B cell (primary cell): Measurements from ENCODE around the gene CBLN3. TPM values are rescaled to one million over a fixed set of nuclear protein-coding genes. Genes with fewer than 3 reads are reported as not detected.

Source experiments
- ATAC-seq: fragments of 200-7000 bp; cut with Tn5 transposase; one replicate; pipeline ENCODE4 v1.10.0; 2021; ENCODE audit warnings: low read depth, mild to moderate bottlenecking, moderate number of reproducible peaks, moderate library complexity
- CTCF ChIA-PET: fragments of 350-600 bp; sonication (Branson Sonifier 250); formaldehyde crosslinking; loops from one replicate; lab custom pipeline; 2021; ENCODE audit warnings: antibody characterized with exemption, inconsistent platforms; lab: Charles Lee
- POLR2A ChIA-PET: fragments of 350-600 bp; sonication (Branson Sonifier 250); formaldehyde crosslinking; loops from one replicate; lab custom pipeline; 2021; ENCODE audit warnings: antibody characterized with exemption; lab: Charles Lee
- DNase-seq: peaks from one replicate; pipeline ENCODE4 v3.0.0; 2013
- H2AFZ ChIP-seq: 2 replicates; pipeline ENCODE4 v1.6.1; 2012; ENCODE audit warnings: mild to moderate bottlenecking, low read depth, low read length; ENCODE audit not compliant: insufficient read depth, poor library complexity, severe bottlenecking
- H3K27ac ChIP-seq, 2 donors: 1 replicate in 1 of 2; 2 replicates in 1 of 2; pipeline ENCODE4 v1.5.1; 2012 to 2013; ENCODE audit warnings: low read length in 2 of 2, mild to moderate bottlenecking in 2 of 2, moderate library complexity in 1 of 2
- H3K27me3 ChIP-seq, 4 experiments: fragments of 200-600 bp in 1 of 4; sonication (generic) in 1 of 4; replicated peaks in 1 of 4; 1 replicate in 2 of 4; 2 replicates in 2 of 4; pipeline versions ENCODE4 v1.6.1 to v1.7.0; 2013 to 2016; ENCODE audit warnings: low read length in 3 of 4, mild to moderate bottlenecking in 2 of 4, mixed read lengths in 1 of 4, moderate library complexity in 1 of 4; ENCODE audit not compliant: insufficient read depth in 4 of 4, control insufficient read depth in 3 of 4; ENCODE audit errors: control extremely low read depth in 1 of 4
- H3K36me3 ChIP-seq, 2 experiments: replicated peaks in 1 of 2; 1 replicate in 1 of 2; 2 replicates in 1 of 2; pipeline versions ENCODE4 v1.6.1 to v1.7.1; 2013; ENCODE audit warnings: low read length in 1 of 2; ENCODE audit not compliant: insufficient read depth in 2 of 2, control insufficient read depth in 1 of 2; ENCODE audit errors: control extremely low read depth in 1 of 2, extremely low read depth in 1 of 2
- H3K4me1 ChIP-seq, 2 donors: fragments of 200-600 bp in 1 of 2; sonication (generic) in 1 of 2; 1 replicate in 1 of 2; 2 replicates in 1 of 2; pipeline versions ENCODE4 v1.5.1 to v1.6.1; 2013 to 2017; ENCODE audit warnings: low read length in 2 of 2; ENCODE audit not compliant: control insufficient read depth in 2 of 2, insufficient read depth in 2 of 2
- H3K4me2 ChIP-seq: replicated peaks from 2 replicates; pipeline ENCODE3; 2012; ENCODE audit warnings: mild to moderate bottlenecking, low read depth, low read length; ENCODE audit not compliant: poor library complexity, severe bottlenecking
- H3K4me3 ChIP-seq, 5 experiments: fragments of 200-600 bp in 1 of 5; sonication (generic) in 1 of 5; 1 replicate in 3 of 5; 2 replicates in 2 of 5; pipeline versions ENCODE4 v1.5.1 to v1.7.0; 2011 to 2016; ENCODE audit warnings: low read length in 4 of 5, mild to moderate bottlenecking in 4 of 5, low read depth in 2 of 5, control low read depth in 1 of 5, moderate library complexity in 1 of 5; ENCODE audit not compliant: insufficient read depth in 1 of 5; ENCODE audit errors: control extremely low read depth in 1 of 5, extremely low read depth in 1 of 5
- H3K79me2 ChIP-seq: fragments of 200-600 bp; sonication (generic); one replicate; pipeline ENCODE4 v1.6.0; 2016; ENCODE audit warnings: low read length; ENCODE audit not compliant: control insufficient read depth, insufficient read depth
- H3K9ac ChIP-seq: fragments of 200-600 bp; sonication (generic); 2 replicates; pipeline ENCODE4 v1.6.1; 2017; ENCODE audit warnings: mild to moderate bottlenecking, low read length, moderate library complexity
- H3K9me3 ChIP-seq, 3 donors: one replicate each; pipeline versions ENCODE4 v1.6.1 to v1.7.1; 2013; ENCODE audit warnings: low read length in 2 of 3; ENCODE audit not compliant: control insufficient read depth in 2 of 3, insufficient read depth in 1 of 3; ENCODE audit errors: control extremely low read depth in 1 of 3
- H4K20me1 ChIP-seq: 2 replicates; pipeline ENCODE4 v1.6.0; 2012; ENCODE audit warnings: mild to moderate bottlenecking, low read length; ENCODE audit not compliant: insufficient read depth, control insufficient read depth, poor library complexity, severe bottlenecking
- H3K27ac Mint-ChIP-seq: one replicate; pipeline ENCODE4 v1.8.0; 2021; ENCODE audit warnings: mixed read lengths
- H3K27me3 Mint-ChIP-seq: one replicate; pipeline ENCODE4 v1.8.0; 2021; ENCODE audit warnings: mixed read lengths
- H3K4me1 Mint-ChIP-seq: one replicate; pipeline ENCODE4 v1.8.0; 2021; ENCODE audit warnings: mixed read lengths
- H3K4me3 Mint-ChIP-seq: one replicate; pipeline ENCODE4 v1.8.0; 2021; ENCODE audit warnings: mixed read lengths
- H3K9me3 Mint-ChIP-seq: one replicate; pipeline ENCODE4 v1.8.0; 2022; ENCODE audit warnings: mixed read lengths; ENCODE audit not compliant: insufficient read depth
- EZH2 ChIP-seq: IDR thresholded peaks from 2 replicates; pipeline ENCODE4 v1.6.1; 2012; ENCODE audit warnings: borderline replicate concordance, low read depth, mild to moderate bottlenecking, moderate library complexity, low read length; ENCODE audit not compliant: insufficient read depth, poor library complexity, severe bottlenecking
- WGBS: methylation state at CpG from one replicate; pipeline ENCODE4 v1.1.5; 2013; ENCODE audit warnings: missing lambda C conversion rate; ENCODE audit not compliant: insufficient coverage; 5-methylcytosine and 5-hydroxymethylcytosine counted together
- intact Hi-C: fragments of 100-400 bp; cut with micrococcal nuclease; formaldehyde crosslinking; loops from one replicate; pipeline ENCODE4 v1.10.0; 2022
- polyA plus RNA-seq: library from polyadenylated mRNA; depleted of rRNA; stranded (reverse); fragments of >200 nt; gene quantifications from 2 replicates; pipeline ENCODE4 v1.2.3, GENCODE V29; 2012
- total RNA-seq, 2 donors: library from RNA; stranded (reverse); fragments of 120-200 nt in 1 of 2; gene quantifications; 1 replicate in 1 of 2; 2 replicates in 1 of 2; pipeline versions ENCODE4 v1.2.3 to v1.2.4, GENCODE V29; 2013 to 2022
- TF ChIP-seq, protein P1 (sequence below): fragments of 200-600 bp; IDR thresholded peaks from one replicate; pipeline ENCODE4 v1.8.0; 2022; ENCODE audit warnings: antibody characterized with exemption, mild to moderate bottlenecking

The CBLN3 gene
- total and polyA plus RNA-seq, 2 donors (not counting 1 experiment from before 2014, with no cell fraction given): 35.0 to 134 TPM

DNA sequence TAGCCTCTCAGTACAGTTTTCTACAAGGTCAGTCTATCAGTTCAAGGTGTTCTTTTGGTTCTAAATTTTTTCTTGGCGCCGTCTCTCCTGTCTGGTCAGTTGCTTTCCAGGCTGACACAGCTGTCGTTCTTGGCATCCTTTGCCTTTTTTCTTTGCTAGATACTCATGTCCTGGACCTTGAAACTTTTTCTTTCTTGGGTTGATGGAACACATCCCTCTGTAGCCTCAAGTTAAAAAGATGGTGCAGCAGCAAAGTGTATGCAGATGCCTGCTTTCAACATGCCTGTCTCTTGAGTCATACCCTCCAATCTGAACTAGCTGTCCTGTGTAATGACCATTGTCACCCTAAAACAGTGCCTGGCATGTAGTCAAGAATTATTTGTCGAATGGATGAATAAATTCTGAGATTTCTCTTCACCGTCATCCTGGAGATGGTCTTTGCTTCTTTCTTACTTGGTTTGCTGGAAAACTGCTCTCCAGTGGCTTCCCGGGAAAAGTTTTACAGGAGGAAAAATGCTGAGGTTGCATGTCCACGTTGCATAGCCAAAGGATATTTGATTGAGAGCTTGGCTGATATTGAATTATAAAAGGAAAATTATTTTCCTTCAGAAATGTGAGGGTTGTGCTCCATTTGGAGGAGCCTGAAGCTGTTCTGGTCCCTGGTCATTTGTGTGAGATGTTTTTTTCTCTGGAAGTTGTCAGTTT lies 26.0 kb downstream of the CBLN3 start:
- peaks cover 11% of the 10 kb centered on the region for H3K4me1 Mint-ChIP-seq
- ChIA-PET CTCF (interaction anchor here (0.7 to 1.5 kb wide), 2 partner anchors 10 to 42 kb away, joined by 3 to 4 read pairs; no protein-coding TSS in a partner anchor), POLR2A (no interaction called here)
- Histone ChIP-seq H3K4me3 (no peak overlapping the region), H3K4me2 (no peak overlapping the region), H2AFZ (no peak overlapping the region), H3K27me3 (peaks cover 0 to 29% (median 8%) of the 10 kb centered on the region in 4 experiments), H3K27ac (no peak overlapping the region), H3K36me3 (no peaks in the 10 kb centered on the region), H3K4me1 (peaks cover 9 to 12% of the 10 kb centered on the region in 2 donors), H3K9ac (no peak overlapping the region), H4K20me1 (no peaks in the 10 kb centered on the region), H3K79me2 (no peaks in the 10 kb centered on the region), H3K9me3 (peaks cover 0 to 3% (median 0%) of the 10 kb centered on the region in 3 donors)
- intact Hi-C loops: no loop called here
- H3K9me3 Mint-ChIP-seq: no peaks in the 10 kb centered on the region
- H3K27me3 Mint-ChIP-seq: peaks cover 49% of the 10 kb centered on the region
- DNase-seq (no peak), ATAC-seq (no peak)
- 98% methylated on average over 7 of the region's 7 CpGs for WGBS
- no peak for TF ChIP-seq EZH2
- TF ChIP-seq, protein P1, sequence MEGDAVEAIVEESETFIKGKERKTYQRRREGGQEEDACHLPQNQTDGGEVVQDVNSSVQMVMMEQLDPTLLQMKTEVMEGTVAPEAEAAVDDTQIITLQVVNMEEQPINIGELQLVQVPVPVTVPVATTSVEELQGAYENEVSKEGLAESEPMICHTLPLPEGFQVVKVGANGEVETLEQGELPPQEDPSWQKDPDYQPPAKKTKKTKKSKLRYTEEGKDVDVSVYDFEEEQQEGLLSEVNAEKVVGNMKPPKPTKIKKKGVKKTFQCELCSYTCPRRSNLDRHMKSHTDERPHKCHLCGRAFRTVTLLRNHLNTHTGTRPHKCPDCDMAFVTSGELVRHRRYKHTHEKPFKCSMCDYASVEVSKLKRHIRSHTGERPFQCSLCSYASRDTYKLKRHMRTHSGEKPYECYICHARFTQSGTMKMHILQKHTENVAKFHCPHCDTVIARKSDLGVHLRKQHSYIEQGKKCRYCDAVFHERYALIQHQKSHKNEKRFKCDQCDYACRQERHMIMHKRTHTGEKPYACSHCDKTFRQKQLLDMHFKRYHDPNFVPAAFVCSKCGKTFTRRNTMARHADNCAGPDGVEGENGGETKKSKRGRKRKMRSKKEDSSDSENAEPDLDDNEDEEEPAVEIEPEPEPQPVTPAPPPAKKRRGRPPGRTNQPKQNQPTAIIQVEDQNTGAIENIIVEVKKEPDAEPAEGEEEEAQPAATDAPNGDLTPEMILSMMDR: no peak
- H3K4me3 Mint-ChIP-seq: no peak overlapping the region
- H3K27ac Mint-ChIP-seq: no peak overlapping the region
